ENCODE results near the gene TCF7L1.

TCF7L1 gene

GRCh38 chr2:85255456-85255812 is 122.2 kb downstream of the TCF7L1 start:
- no peak for DNase-seq (ENCODE audit: low read depth)

GRCh38 chr2:85255813-85256594 is 122.8 kb downstream of the TCF7L1 start:
- DNase-seq (ENCODE audit: low read depth) = no peak

- no peak for DNase-seq (ENCODE audit: low read depth)
Observed at GRCh38 chr2:85257359-85257969, 124.3 kb downstream of the TCF7L1 start.

- no peak for DNase-seq (ENCODE audit: low read depth)
Observed at GRCh38 chr2:85257970-85258605, 124.9 kb downstream of the TCF7L1 start.

GRCh38 chr2:85259101-85259590 is 126.0 kb downstream of the TCF7L1 start:
- no peak for DNase-seq (ENCODE audit: low read depth)

- no peak for DNase-seq (ENCODE audit: low read depth)
Observed at GRCh38 chr2:85259879-85260278, 126.7 kb downstream of the TCF7L1 start.

GRCh38 chr2:85263591-85263990 is 130.4 kb downstream of the TCF7L1 start:
- no peak for DNase-seq (ENCODE audit: low read depth)

DNA sequence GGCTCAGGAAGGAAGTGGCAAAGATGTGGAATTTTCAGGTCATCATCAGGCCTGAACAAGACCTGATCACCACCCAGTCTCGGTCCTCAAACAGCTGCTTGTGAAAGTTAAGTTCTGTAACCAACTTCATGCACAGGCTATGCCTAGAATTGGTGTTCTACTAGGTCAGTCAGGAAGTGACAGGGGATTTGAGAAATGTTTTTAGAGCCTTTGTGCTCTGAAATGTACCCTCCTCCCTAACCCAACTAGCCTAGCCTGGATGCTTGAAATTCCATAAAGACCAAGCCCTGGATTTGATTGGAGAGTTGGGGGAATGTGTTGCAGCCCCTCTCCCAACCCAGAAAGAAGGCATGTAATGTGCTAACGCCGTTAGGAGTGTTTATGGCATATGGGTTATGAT is 131.3 kb downstream of the TCF7L1 start:
- no peak for DNase-seq (ENCODE audit: low read depth)

- no peak for DNase-seq (ENCODE audit: low read depth)
Observed at GRCh38 chr2:85265304-85265703, 132.1 kb downstream of the TCF7L1 start.

- peak; percentile 54 for DNase-seq (ENCODE audit: low read depth)
Observed at GRCh38 chr2:85266146-85267041, 133.2 kb downstream of the TCF7L1 start.

- no peak for DNase-seq (ENCODE audit: low read depth)
Observed at GRCh38 chr2:85269959-85270358, 136.8 kb downstream of the TCF7L1 start.

DNA sequence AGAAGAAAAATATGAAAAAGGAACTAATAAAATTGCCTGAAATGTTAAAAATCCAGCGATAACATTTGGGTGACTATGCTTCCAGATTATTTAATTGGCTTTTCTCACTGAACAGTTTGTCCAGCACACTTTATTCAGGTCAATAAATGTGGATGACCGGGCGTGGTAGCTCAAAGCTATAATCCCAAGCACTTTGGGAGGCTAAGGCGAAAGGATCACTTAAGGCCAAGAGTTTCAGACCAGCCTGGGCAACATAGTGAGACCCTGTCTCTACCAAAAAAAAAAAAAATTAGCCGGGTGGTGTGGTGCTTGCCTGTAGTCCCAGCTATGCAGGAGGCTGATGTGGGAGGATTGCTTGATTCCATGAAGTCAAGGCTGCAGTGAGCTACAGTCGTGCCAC is 139.2 kb downstream of the TCF7L1 start:
- no peak for DNase-seq (ENCODE audit: low read depth)

DNA sequence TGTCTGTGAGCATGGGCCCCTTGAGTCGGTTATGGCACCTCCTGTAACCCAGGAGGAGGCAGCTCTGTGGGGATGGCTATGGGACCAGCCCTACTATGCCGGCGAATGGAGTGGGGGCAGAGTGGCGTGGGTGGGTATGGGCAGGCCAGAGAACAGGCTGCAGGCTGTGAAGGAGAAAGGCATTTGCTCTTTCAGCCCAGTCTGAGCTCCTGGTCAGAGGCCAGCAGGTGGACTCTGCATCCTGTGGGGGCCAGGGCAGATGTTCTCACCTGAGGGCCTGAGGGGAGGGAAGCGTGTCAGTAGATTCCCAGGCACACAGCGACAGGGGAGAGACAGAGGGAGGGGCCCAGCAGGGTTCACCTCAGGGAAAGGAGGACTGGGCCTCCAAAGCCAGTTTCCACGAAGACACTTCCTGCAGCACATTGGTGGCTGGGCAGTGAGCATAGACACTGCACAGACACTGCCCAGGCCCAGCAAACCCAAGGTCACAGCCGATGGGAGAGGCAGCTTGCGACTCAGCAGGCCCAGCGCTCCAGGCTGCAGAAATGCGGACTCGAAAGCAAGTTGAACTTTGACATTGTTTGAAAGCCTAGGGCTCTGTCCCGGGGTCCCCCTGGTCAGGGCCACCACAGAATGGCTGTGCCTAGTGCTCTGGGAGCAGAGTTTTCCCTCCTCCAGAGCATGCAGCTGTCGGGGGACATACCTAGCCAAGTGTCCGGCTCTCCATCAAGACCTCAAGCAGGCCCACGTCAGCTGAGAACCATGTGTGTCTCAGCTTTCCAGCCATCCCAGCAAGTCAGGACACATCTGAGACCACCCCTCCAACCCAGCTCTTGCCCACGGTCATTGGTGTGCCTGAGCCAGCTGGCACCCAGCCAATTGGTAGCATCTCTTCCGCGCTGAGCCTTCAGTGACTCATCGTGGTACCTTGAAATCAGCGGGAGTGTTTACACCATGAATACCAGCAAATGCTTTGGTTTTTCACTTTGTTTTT is 140.8 kb downstream of the TCF7L1 start:
- no peak for DNase-seq (ENCODE audit: low read depth)

- no peak for DNase-seq (ENCODE audit: low read depth)
Observed at GRCh38 chr2:85275984-85276540, 142.9 kb downstream of the TCF7L1 start.

DNA sequence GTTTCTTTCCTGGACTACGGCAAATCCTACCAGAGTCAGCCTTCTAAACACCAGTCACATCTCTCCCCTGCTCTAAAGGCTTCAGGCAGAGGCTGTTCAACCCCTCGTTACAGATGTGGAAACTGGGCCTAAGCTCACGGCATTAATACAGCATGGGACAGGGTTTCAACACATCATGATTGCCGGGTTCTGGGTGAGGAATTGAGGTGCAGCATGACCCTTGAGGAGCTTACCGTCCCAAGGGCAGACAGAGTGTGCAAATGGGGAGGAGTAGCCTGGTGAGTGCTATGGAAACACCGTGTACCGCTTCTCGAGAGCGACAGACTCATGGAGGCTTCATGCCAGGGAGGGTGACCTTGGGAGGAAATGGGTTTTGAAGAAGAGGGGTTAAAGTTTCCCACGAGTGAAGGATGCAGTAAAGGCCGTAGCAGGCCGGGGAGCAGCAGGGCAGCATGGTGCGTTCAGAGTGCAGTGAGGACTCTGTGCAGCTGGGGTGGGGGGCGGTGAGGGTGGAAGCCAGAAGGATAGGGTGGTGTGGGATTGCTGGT is 143.5 kb downstream of the TCF7L1 start:
- DNase-seq (ENCODE audit: low read depth) = no peak

GRCh38 chr2:85277416-85278158 is 144.4 kb downstream of the TCF7L1 start:
- no peak for DNase-seq (ENCODE audit: low read depth)

DNA sequence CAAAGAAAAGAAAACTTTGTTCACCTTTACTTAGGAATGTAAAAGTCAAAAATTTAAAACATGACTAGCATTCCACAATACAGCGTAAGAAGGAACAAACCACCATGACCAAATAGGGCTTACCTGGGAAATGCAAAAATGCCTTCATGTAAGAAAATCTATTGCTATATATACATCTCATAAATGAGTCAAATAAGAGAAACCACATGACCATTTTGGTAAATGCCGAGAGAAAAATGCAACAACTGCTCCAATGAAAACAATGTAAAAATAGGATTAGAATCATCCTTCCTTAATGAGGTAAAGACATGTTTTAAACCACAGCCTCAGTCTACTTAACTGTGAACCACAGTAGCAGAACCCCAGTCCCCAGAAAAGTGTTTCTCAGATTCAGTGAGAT is 145.2 kb downstream of the TCF7L1 start:
- DNase-seq (ENCODE audit: low read depth) = no peak

DNA sequence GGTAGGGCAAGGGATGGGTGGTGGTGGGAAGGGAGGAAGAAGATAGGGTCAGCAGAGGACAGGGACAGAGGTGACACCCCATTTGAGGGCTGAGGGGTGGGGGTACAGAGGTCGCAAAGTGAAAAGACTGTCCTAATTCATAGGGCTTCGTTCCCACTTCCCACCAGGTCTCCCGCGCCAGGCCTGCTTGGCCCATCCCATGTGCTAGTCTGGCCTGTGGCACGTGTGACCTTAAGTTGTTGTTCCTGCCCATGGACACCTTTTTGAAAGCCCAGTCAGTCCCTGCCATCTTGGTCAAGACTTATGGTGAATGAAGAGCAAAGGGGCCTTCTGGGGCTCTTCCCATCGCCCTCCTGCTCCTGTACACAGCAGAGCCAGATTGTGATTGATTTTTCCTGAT is 148.4 kb downstream of the TCF7L1 start:
- no peak for DNase-seq (ENCODE audit: low read depth)

GRCh38 chr2:85282914-85283313 is 149.7 kb downstream of the TCF7L1 start:
- no peak for DNase-seq (ENCODE audit: low read depth)

GRCh38 chr2:85283641-85284040 is 150.4 kb downstream of the TCF7L1 start:
- DNase-seq (ENCODE audit: low read depth) = no peak

All from stimulated activated CD8-positive, alpha-beta memory T cell treated with anti-CD3 and anti-CD28 coated beads, Interleukin-7, amount 100 ng/mL, for 24 hours (primary cell).